SU-DHL-6 (cell line): Measurements from ENCODE around the gene ITSN2.
A peak's percentile ranks its signal among the peaks of the same experiment; 100 is the strongest.

Experiments used
- H2AFZ ChIP-seq: fragments of 200-600 bp; sonication (generic); 2 replicates; pipeline ENCODE4 v1.6.1; 2014; ENCODE audit warnings: low read depth, mild to moderate bottlenecking, moderate library complexity, mixed read lengths, antibody characterized with exemption, low read length; ENCODE audit not compliant: severe bottlenecking
- H3F3A ChIP-seq: fragments of 200-600 bp; shearing (Covaris generic); 2 replicates; pipeline ENCODE4 v1.6.0; 2016; ENCODE audit warnings: antibody characterized with exemption, mild to moderate bottlenecking; ENCODE audit not compliant: insufficient read depth
- H3K27ac ChIP-seq: fragments of 200-600 bp; sonication (generic); 2 replicates; pipeline ENCODE4 v1.5.1; 2016; ENCODE audit warnings: low read depth, mild to moderate bottlenecking, low read length, moderate library complexity, mixed read lengths
- H3K27me3 ChIP-seq: fragments of 200-600 bp; sonication (generic), shearing (Covaris generic); 2 replicates; pipeline ENCODE4 v1.6.0; 2014; ENCODE audit warnings: mild to moderate bottlenecking, low read length
- H3K36me3 ChIP-seq: fragments of 200-600 bp; sonication (generic); 2 replicates; pipeline ENCODE4 v1.6.1; 2014; ENCODE audit warnings: mild to moderate bottlenecking, low read length, mixed read lengths
- H3K4me2 ChIP-seq: fragments of 300-600, 200-600 bp; shearing (Covaris generic), sonication (generic); 2 replicates; pipeline ENCODE4 v1.6.0; 2014; ENCODE audit warnings: low read length, low read depth, mild to moderate bottlenecking; ENCODE audit not compliant: poor library complexity, severe bottlenecking
- H3K4me3 ChIP-seq: fragments of 200-600 bp; sonication (generic); 2 replicates; pipeline ENCODE4 v1.5.1; 2014; ENCODE audit warnings: antibody characterized with exemption, low read length, mild to moderate bottlenecking, mixed read lengths; ENCODE audit not compliant: insufficient read depth, poor library complexity, severe bottlenecking
- H3K79me2 ChIP-seq: fragments of 200-600 bp; sonication (generic); 2 replicates; pipeline ENCODE4 v1.6.1; 2014; ENCODE audit warnings: mild to moderate bottlenecking, low read length, moderate library complexity; ENCODE audit not compliant: insufficient read depth
- H3K9ac ChIP-seq: fragments of 200-600 bp; sonication (generic); 2 replicates; pipeline ENCODE4 v1.7.0; 2014; ENCODE audit warnings: mild to moderate bottlenecking, low read length
- H3K9me2 ChIP-seq: fragments of 200-600 bp; sonication (generic); replicated peaks from 2 replicates; pipeline ENCODE4 v1.6.1; 2014; ENCODE audit warnings: low read length; ENCODE audit not compliant: insufficient read depth
- H3K9me3 ChIP-seq: fragments of 200-600 bp; sonication (generic); 2 replicates; pipeline ENCODE4 v1.6.1; 2014; ENCODE audit warnings: low read length, mixed read lengths; ENCODE audit not compliant: insufficient read depth
- H4K20me1 ChIP-seq: fragments of 200-600 bp; sonication (generic); 2 replicates; pipeline ENCODE4 v1.6.1; 2014; ENCODE audit warnings: low read depth, mild to moderate bottlenecking, antibody characterized with exemption, low read length, moderate library complexity, mixed read lengths
- CTCF ChIP-seq: fragments of 200-600 bp; sonication (generic); IDR thresholded peaks from one replicate; pipeline ENCODE4 v1.5.1; 2017; ENCODE audit warnings: antibody characterized with exemption, mild to moderate bottlenecking, low read length, moderate library complexity; ENCODE audit not compliant: insufficient read depth, poor library complexity, severe bottlenecking
- EZH2phosphoT487 ChIP-seq: fragments of 200-600 bp; sonication (generic), shearing (Covaris generic); conservative IDR thresholded peaks from 2 replicates; pipeline ENCODE4 v1.6.1; 2018; ENCODE audit warnings: mild to moderate bottlenecking, antibody characterized with exemption, low read length, moderate library complexity, mixed read lengths

The ITSN2 gene

GRCh38 chr2:24233321-24233720, 127.0 kb downstream of the ITSN2 start:
- no peaks in the 10 kb centered on the region for H4K20me1 ChIP-seq
- H3K9me3 ChIP-seq = no peaks in the 10 kb centered on the region
- H3K9me2 ChIP-seq = no peaks in the 10 kb centered on the region
- H3K79me2 ChIP-seq = no peaks in the 10 kb centered on the region
- TF ChIP-seq CTCF (no peak), EZH2phosphoT487 (no peak)
- 0 out of 2 replicates have a peak, but pooled peaks cover 5% of the 10 kb centered on the region for H3F3A ChIP-seq
- H2AFZ ChIP-seq = no peak overlapping the region
- H3K4me3 ChIP-seq = no peak overlapping the region
- H3K9ac ChIP-seq = no peak overlapping the region
- no peaks in the 10 kb centered on the region for H3K36me3 ChIP-seq
- H3K27ac ChIP-seq = no peak overlapping the region
- H3K4me2 ChIP-seq = no peak overlapping the region
- no peaks in the 10 kb centered on the region for H3K27me3 ChIP-seq

GRCh38 chr2:24231461-24231881, 128.9 kb downstream of the ITSN2 start:
- Histone ChIP-seq H3K4me3 (no peak overlapping the region), H3K27me3 (no peaks in the 10 kb centered on the region), H2AFZ (no peak overlapping the region), H3K79me2 (no peaks in the 10 kb centered on the region), H3K36me3 (no peaks in the 10 kb centered on the region), H3K27ac (no peak overlapping the region), H3K9me3 (no peaks in the 10 kb centered on the region), H3K4me2 (no peak overlapping the region), H3K9me2 (no peaks in the 10 kb centered on the region), H4K20me1 (no peaks in the 10 kb centered on the region), H3F3A (0 out of 2 replicates have a peak, but pooled peaks cover 5% of the 10 kb centered on the region), H3K9ac (no peak overlapping the region)
- TF ChIP-seq EZH2phosphoT487 = no peak
- no peak for TF ChIP-seq CTCF

- Histone ChIP-seq H3K4me2 (no peak overlapping the region), H3K9me2 (no peaks in the 10 kb centered on the region), H3K27me3 (no peaks in the 10 kb centered on the region), H3F3A (0 out of 2 replicates have a peak, but pooled peaks cover 5% of the 10 kb centered on the region), H3K9ac (no peak overlapping the region), H4K20me1 (no peaks in the 10 kb centered on the region), H3K79me2 (no peaks in the 10 kb centered on the region), H2AFZ (no peak overlapping the region), H3K4me3 (no peak overlapping the region), H3K27ac (no peak overlapping the region), H3K9me3 (no peaks in the 10 kb centered on the region), H3K36me3 (no peaks in the 10 kb centered on the region)
- TF ChIP-seq EZH2phosphoT487 (no peak), CTCF (peak; percentile 35)
Observed at GRCh38 chr2:24228470-24228869, 131.9 kb downstream of the ITSN2 start.
